AG04449 (cell line): Measurements from ENCODE around the gene DOK5.

Experiments
- CTCF ChIA-PET: fragments of 350-600 bp; formaldehyde crosslinking; extraction: SDS; loops from one replicate; lab custom pipeline; 2021; ENCODE audit warnings: antibody characterized with exemption; lab: Yijun Ruan, JAX
- POLR2A ChIA-PET: fragments of 400-600, 350-600 bp; formaldehyde crosslinking; extraction: SDS; loops from one replicate; lab custom pipeline; 2020; ENCODE audit warnings: antibody characterized with exemption, inconsistent platforms; lab: Yijun Ruan, JAX
- DNase-seq: peaks from one replicate; pipeline ENCODE4 v3.0.0-alpha.2; 2010; ENCODE audit warnings: low read depth, low spot score
- H3K4me3 ChIP-seq: 2 replicates; pipeline ENCODE4 v1.5.1; 2011; ENCODE audit warnings: low read depth, mild to moderate bottlenecking, control low read depth, low read length
- TF ChIP-seq, protein P1 (sequence below): IDR thresholded peaks from one replicate; pipeline ENCODE4 v1.5.1; 2011; ENCODE audit warnings: mild to moderate bottlenecking, moderate library complexity, low read length, control low read depth, inconsistent platforms; ENCODE audit not compliant: insufficient read depth; ENCODE audit errors: missing control alignments

Gene DOK5

DNA sequence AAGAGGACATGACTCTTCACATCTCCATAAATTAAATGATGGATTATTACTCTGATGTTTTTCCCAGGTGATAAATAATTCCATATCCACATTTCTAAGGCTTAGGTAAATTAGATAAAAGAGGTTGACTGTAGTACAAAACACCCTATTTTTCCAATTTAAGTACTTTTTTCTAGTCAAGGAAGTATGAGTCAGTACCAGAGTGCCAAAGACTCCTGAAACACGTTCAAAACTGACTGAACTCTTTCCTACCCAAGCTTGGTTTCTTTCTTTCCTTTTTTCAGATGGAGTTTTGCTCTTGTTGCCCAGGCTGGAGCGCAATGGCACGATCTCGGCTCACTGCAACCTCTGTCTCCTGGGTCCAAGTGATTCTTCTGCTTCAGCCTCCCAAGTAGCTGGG lies 85.0 kb downstream of the DOK5 start:
- H3K4me3 ChIP-seq, result no peak overlapping the region
- DNase-seq, result no peak
- TF ChIP-seq, protein P1, sequence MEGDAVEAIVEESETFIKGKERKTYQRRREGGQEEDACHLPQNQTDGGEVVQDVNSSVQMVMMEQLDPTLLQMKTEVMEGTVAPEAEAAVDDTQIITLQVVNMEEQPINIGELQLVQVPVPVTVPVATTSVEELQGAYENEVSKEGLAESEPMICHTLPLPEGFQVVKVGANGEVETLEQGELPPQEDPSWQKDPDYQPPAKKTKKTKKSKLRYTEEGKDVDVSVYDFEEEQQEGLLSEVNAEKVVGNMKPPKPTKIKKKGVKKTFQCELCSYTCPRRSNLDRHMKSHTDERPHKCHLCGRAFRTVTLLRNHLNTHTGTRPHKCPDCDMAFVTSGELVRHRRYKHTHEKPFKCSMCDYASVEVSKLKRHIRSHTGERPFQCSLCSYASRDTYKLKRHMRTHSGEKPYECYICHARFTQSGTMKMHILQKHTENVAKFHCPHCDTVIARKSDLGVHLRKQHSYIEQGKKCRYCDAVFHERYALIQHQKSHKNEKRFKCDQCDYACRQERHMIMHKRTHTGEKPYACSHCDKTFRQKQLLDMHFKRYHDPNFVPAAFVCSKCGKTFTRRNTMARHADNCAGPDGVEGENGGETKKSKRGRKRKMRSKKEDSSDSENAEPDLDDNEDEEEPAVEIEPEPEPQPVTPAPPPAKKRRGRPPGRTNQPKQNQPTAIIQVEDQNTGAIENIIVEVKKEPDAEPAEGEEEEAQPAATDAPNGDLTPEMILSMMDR, result no peak
- CTCF ChIA-PET, result no interaction called here
- POLR2A ChIA-PET, result no interaction called here

GRCh38 chr20:54565255-54565654 lies 89.9 kb downstream of the DOK5 start:
- TF ChIP-seq, protein P1, result no peak
- CTCF ChIA-PET, result no interaction called here
- DNase-seq, result no peak
- no peak overlapping the region for H3K4me3 ChIP-seq
- POLR2A ChIA-PET, result interaction anchor here (0.6 kb wide), 1 partner anchor 737 kb away, joined by 4 read pairs; no protein-coding TSS in a partner anchor

DNA sequence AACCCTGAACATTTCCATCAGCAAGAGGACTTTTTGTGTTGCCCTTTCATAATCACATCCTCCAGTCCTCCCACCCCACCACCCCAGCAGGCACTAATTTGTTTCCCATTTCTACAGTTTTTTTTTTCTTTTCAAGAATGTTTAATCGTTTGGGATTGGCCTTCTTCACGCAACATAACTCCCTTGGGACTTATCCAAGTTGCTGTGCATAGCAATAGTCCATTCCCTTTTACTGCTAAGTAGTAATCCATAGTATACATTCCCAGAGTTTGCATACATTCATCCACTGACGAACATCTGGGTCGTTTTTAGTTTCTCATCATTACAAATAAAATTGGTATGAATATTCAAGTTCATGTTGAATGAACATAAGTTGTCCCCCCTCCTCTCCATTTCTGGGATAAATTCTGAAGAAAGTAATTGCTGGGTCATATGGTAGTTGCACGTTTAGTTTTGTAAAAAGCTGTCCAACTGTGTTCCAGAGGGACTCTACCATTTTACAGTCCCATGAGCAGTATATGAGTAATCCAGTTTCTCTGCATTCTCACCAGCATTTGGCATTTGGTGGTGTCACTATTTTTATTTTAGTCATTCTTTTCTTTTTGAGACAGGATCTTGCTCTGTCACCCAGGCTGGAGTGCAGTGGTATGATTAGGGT lies 90.8 kb downstream of the DOK5 start:
- TF ChIP-seq, protein P1, result no peak
- no peak overlapping the region for H3K4me3 ChIP-seq
- CTCF ChIA-PET, result no interaction called here
- POLR2A ChIA-PET, result no interaction called here
- DNase-seq, result no peak

- POLR2A ChIA-PET, result interaction anchor here (0.7 kb wide), 1 partner anchor 55 kb away, joined by 3 read pairs; no protein-coding TSS in a partner anchor
- H3K4me3 ChIP-seq, result no peak overlapping the region
- TF ChIP-seq, protein P1, result no peak
- CTCF ChIA-PET, result no interaction called here
- no peak for DNase-seq
Observed at GRCh38 chr20:54570561-54570960, 95.2 kb downstream of the DOK5 start.

- ChIA-PET POLR2A (no interaction called here), CTCF (no interaction called here)
- no peak for DNase-seq
- H3K4me3 ChIP-seq, result no peak overlapping the region
- TF ChIP-seq, protein P1, result no peak
Observed at GRCh38 chr20:54572665-54573435, 97.5 kb downstream of the DOK5 start.

DNA sequence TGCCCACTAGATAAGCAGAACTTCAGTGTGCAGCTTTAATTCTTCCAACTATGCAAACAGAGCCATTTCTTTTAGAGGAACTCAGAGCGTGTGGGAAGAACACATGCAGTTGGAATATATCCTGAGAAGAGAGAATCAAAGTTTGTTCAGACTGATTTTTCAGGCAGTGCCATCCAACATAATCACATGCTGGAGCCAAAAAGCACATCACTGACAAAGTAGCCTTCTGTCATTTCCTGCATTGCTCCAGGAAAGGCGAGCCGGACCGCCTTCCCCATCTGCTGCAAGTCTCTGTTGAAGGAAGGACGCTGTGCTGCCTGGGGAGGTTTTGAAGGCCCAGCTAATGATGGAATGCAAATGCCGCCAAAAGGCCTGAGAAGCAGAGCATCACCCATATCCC lies 98.4 kb downstream of the DOK5 start:
- ChIA-PET POLR2A (no interaction called here), CTCF (no interaction called here)
- no peak for DNase-seq
- no peak overlapping the region for H3K4me3 ChIP-seq
- TF ChIP-seq, protein P1, result no peak
